Activated CD8-positive, alpha-beta memory T cell treated with anti-CD3 and anti-CD28 coated beads, Interleukin-2, amount 10 ng/mL, durations not matched to agents 7 days and 5 days (primary cell): ENCODE data around the gene ARHGEF35. TPM values are rescaled to one million over a fixed set of nuclear protein-coding genes. Genes with fewer than 3 reads are reported as not detected.
"Not testable (repeated sequence)": the region's sequence is repeated elsewhere in the genome, so short reads cannot be mapped to it uniquely, and the experiment has no call there.

ENCODE experiments used
- ATAC-seq: fragments of 150-1000 bp; cut with Tn5 transposase; one replicate; pipeline ENCODE4 v1.10.0; 2021; ENCODE audit warnings: moderate library complexity
- CTCF ChIA-PET: fragments of 350-600 bp; sonication (Branson Sonifier 250); formaldehyde crosslinking; loops from one replicate; lab custom pipeline; 2021; ENCODE audit warnings: antibody characterized with exemption; lab: Charles Lee
- DNase-seq: peaks from one replicate; pipeline ENCODE4 v3.0.0-alpha.2; 2020
- H3K27ac Mint-ChIP-seq: one replicate; pipeline ENCODE4 v1.8.0; 2021; ENCODE audit warnings: mild to moderate bottlenecking, mixed read lengths
- H3K27me3 Mint-ChIP-seq: one replicate; pipeline ENCODE4 v1.8.0; 2021; ENCODE audit warnings: mixed read lengths
- H3K36me3 Mint-ChIP-seq: one replicate; pipeline ENCODE4 v1.8.0; 2021; ENCODE audit warnings: mild to moderate bottlenecking, mixed read lengths
- H3K4me1 Mint-ChIP-seq: one replicate; pipeline ENCODE4 v1.8.0; 2021; ENCODE audit warnings: mixed read lengths
- H3K4me3 Mint-ChIP-seq: one replicate; pipeline ENCODE4 v1.8.0; 2021; ENCODE audit warnings: mild to moderate bottlenecking, moderate library complexity, mixed read lengths
- H3K9me3 Mint-ChIP-seq: one replicate; pipeline ENCODE4 v1.8.0; 2022; ENCODE audit warnings: low read depth, mixed read lengths
- total RNA-seq, 2 experiments: library from RNA; stranded (reverse); gene quantifications; one replicate each; pipeline ENCODE4 v1.2.3, GENCODE V29; 2021

ARHGEF35 gene
- total RNA-seq = 1 to 10 TPM; 1.7 to 2.6 TPM

DNA sequence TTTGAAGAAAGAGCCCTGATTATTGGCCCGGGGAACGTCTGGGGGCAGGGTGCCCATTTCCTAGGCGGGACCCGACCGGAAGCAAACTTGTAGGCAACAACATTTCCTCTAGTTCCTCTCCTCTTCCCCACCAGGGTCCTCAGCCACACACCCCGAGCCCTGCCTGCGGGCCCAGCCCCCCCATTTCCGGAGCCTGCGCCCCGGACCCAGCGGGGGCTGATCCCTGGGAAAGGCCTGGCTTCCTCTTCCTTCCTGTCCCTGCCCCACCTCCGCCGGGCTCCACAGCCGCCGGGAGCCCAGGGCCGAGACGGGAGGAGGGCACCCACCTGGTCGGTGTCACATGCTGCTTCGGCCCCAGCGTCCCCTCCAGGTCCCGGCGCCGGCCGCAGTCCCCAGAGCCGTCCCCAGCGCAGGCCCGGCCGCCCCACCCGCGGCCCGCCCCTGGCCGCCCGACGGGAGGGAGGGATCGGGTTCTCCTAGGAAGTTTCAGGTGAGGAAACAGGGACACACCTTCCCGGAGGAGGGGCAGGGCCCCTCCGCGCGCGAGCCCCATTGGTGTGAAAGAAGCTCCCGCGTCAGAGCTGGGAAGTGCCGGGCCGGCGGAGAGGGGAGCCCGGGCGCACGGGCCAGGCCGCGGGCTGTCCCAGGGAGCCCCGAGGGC lies at the start of gene ARHGEF35:
TSS of gene ARHGEF35 (minus strand) at position 622 of the 661 bp plus-strand sequence. CDS start 7,450 bp downstream, outside the sequence.
- DNase-seq = not testable (repeated sequence)

GRCh38 chr7:144245372-144245771 lies 49.7 kb upstream of the ARHGEF35 start:
- not testable (repeated sequence) for H3K4me3 Mint-ChIP-seq

More for the DNA sequence above, at the start of gene ARHGEF35:
- H3K36me3 Mint-ChIP-seq, CTCF ChIA-PET, H3K9me3 Mint-ChIP-seq, H3K4me1 Mint-ChIP-seq, H3K27ac Mint-ChIP-seq, H3K27me3 Mint-ChIP-seq, H3K4me3 Mint-ChIP-seq: not testable (repeated sequence)
- peak; percentile 76 for ATAC-seq

DNA sequence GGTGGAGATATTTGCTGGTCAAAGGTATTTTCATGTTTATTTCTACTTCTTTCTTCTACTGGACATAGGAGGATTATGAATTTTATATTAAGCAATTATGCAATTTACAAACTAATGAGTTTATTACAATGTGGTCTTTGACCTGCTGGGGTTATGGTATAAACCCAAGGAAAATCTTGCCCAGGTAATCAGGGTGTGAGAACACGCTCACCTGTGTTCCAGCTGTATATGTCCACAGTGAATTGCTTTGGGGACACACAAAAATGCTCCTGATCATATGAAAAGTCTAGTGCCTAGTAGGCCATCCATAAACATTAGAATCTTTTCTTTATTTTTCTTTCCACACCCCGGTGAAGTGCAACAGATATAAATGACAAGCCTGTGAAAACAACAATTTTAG lies 43.7 kb upstream of the ARHGEF35 start, which contains the start of gene OR2A42:
TSS of gene OR2A42 (minus strand) at position 241 of the 400 bp plus-strand sequence. CDS start 6,762 bp downstream, outside the sequence.
- CTCF ChIA-PET = not testable (repeated sequence)

More at GRCh38 chr7:144245372-144245771, 49.7 kb upstream of the ARHGEF35 start:
- CTCF ChIA-PET, H3K9me3 Mint-ChIP-seq, H3K27me3 Mint-ChIP-seq, H3K4me1 Mint-ChIP-seq, ATAC-seq, H3K36me3 Mint-ChIP-seq, H3K27ac Mint-ChIP-seq, DNase-seq: not testable (repeated sequence)

DNA sequence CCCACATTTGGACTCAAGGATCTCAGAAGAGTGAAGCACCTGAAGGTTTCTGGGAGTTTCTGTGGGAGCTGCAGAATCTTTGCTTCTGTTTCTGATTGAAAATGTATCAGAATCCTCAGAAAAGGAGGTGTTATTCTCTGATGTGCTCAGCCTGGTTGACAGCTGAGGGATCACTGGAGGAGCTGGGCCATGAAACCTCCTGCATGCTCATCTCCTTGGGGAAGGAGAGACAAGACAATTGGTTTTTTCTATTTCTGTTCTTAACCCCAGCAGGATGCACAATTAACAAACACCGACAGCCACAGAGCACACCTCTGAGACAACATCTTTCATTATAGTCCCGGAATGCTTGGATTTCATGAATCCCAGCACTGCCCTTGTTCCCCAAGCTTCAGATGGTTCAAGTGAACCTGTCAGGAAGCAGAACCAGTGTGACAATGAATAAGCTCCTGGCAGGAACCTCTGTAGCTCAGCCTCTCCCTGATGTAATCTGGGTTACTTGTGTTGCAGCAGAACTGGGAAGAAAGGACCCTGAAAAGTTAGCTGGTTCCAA lies 43.0 kb upstream of the ARHGEF35 start:
- H3K4me3 Mint-ChIP-seq, H3K4me1 Mint-ChIP-seq, CTCF ChIA-PET, ATAC-seq, H3K9me3 Mint-ChIP-seq, H3K27ac Mint-ChIP-seq, H3K36me3 Mint-ChIP-seq, H3K27me3 Mint-ChIP-seq: not testable (repeated sequence)
- DNase-seq = peak; percentile 22

More for the DNA sequence above, 43.7 kb upstream of the ARHGEF35 start, which contains the start of gene OR2A42:
- not testable (repeated sequence) for H3K36me3 Mint-ChIP-seq, H3K4me1 Mint-ChIP-seq, ATAC-seq, H3K4me3 Mint-ChIP-seq, H3K27ac Mint-ChIP-seq, H3K27me3 Mint-ChIP-seq, H3K9me3 Mint-ChIP-seq, DNase-seq

GRCh38 chr7:144233039-144233438 lies 37.4 kb upstream of the ARHGEF35 start:
- H3K4me1 Mint-ChIP-seq, H3K36me3 Mint-ChIP-seq, H3K9me3 Mint-ChIP-seq, CTCF ChIA-PET, DNase-seq, H3K27me3 Mint-ChIP-seq, H3K27ac Mint-ChIP-seq, ATAC-seq, H3K4me3 Mint-ChIP-seq: not testable (repeated sequence)

DNA sequence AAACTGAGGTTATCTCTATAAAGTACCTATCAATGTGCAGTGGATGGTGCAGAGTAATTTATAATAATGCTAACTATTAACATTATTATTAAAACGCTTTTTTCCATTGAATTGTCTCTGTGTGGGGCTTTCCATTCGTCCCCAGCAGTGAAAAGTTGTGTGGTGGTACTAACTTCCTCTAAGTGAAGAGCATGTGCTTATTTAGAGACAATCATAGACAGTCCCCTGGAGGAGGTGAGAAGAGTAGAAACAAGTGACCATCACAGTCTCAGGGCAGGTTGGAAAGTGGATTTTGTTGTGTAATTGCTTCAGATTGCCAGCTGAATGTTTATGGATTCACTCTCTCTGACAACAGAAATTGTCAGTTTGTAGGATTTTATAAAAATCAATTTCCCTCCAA lies 35.4 kb upstream of the ARHGEF35 start:
- DNase-seq, CTCF ChIA-PET, H3K27me3 Mint-ChIP-seq, H3K27ac Mint-ChIP-seq, H3K36me3 Mint-ChIP-seq, H3K4me3 Mint-ChIP-seq, ATAC-seq, H3K4me1 Mint-ChIP-seq, H3K9me3 Mint-ChIP-seq: not testable (repeated sequence)

GRCh38 chr7:144228810-144229209 lies 33.2 kb upstream of the ARHGEF35 start:
- DNase-seq, CTCF ChIA-PET, H3K27me3 Mint-ChIP-seq, H3K4me1 Mint-ChIP-seq, H3K9me3 Mint-ChIP-seq, H3K27ac Mint-ChIP-seq, ATAC-seq, H3K36me3 Mint-ChIP-seq, H3K4me3 Mint-ChIP-seq: not testable (repeated sequence)

DNA sequence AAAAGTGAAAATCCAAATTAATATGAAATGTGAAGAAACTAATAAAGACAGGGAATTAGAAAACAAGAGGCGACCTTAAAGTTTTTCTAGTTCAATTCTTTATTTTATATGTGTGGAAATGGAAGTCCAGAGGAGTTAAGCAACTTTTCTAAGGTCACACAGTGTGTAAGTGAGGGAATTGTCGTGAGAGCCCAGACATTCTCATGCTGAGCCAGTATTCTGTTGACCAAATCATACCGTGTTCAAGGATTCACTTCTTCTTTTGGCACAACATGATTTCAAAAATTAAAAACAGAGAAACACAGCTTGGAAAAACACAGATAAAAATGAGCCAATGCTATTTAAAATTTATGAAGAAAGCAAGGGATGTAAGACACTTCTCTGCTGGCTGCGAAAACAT lies 31.2 kb upstream of the ARHGEF35 start:
- CTCF ChIA-PET, H3K36me3 Mint-ChIP-seq, H3K4me1 Mint-ChIP-seq, DNase-seq, ATAC-seq, H3K9me3 Mint-ChIP-seq, H3K27ac Mint-ChIP-seq, H3K4me3 Mint-ChIP-seq, H3K27me3 Mint-ChIP-seq: not testable (repeated sequence)

GRCh38 chr7:144223675-144224074 lies 28.0 kb upstream of the ARHGEF35 start:
- H3K4me3 Mint-ChIP-seq, H3K4me1 Mint-ChIP-seq, DNase-seq, H3K27ac Mint-ChIP-seq, H3K36me3 Mint-ChIP-seq, ATAC-seq, CTCF ChIA-PET, H3K27me3 Mint-ChIP-seq, H3K9me3 Mint-ChIP-seq: not testable (repeated sequence)

DNA sequence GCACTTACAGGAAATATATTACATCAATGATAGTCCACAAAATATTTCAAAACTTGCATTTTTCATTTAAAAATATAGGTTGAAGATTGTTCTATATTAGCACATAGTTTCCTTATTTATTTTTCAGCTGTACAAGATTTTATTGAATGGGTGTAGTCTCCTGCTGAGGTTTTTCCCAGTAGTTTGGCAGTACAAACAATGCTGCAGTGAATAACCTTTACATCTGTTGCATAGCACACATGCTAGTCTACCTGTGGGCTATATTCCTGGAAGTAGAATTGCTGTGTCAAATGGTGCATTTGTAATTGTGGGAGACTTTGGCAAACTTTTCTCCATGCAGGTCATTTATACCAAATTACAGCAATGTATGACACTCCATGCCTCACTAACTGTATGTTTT lies 24.9 kb upstream of the ARHGEF35 start:
- ATAC-seq, H3K4me3 Mint-ChIP-seq, CTCF ChIA-PET, H3K4me1 Mint-ChIP-seq, DNase-seq, H3K27ac Mint-ChIP-seq, H3K27me3 Mint-ChIP-seq, H3K36me3 Mint-ChIP-seq, H3K9me3 Mint-ChIP-seq: not testable (repeated sequence)

DNA sequence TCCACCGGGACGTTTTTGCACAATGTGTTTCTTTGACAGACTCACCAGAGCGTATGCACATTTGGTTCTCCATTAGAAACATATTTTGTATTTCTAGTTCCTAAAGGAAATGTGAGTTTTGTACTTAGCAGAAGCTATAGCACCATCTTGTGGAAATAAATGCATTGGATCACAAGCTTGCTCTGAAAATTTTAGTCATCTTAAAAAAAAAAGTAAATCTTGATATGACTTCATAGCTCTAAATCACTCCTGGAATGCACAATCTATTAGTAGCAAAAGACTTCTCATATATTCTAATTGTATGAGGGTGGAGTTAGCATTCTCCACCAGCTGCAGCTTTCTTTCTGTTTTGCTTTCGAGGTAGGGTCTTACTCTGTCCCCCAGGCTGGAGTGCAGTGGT lies 23.5 kb upstream of the ARHGEF35 start:
- ATAC-seq, H3K36me3 Mint-ChIP-seq, H3K9me3 Mint-ChIP-seq, H3K4me1 Mint-ChIP-seq, H3K27ac Mint-ChIP-seq, DNase-seq, H3K27me3 Mint-ChIP-seq, H3K4me3 Mint-ChIP-seq, CTCF ChIA-PET: not testable (repeated sequence)

DNA sequence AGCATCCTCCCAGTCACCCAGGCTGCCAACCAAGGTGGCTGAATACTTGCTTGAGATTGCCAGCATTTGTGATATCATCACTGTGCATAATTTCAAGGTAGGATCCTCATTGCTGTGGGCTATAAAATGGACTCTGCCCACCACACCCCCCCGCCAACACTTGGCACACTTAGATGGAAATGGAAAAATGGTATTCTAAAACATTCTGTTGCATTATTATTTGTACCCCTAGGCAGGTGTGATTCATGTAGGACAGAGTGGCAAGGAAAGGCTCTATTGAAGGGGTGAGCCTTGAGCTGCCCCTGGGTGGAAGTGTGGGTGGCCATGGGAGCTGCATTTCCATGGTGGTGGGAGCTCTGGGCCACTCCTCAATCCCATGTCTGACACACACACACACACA lies 22.9 kb upstream of the ARHGEF35 start:
- ATAC-seq, CTCF ChIA-PET, DNase-seq, H3K4me3 Mint-ChIP-seq, H3K36me3 Mint-ChIP-seq, H3K9me3 Mint-ChIP-seq, H3K27ac Mint-ChIP-seq, H3K27me3 Mint-ChIP-seq, H3K4me1 Mint-ChIP-seq: not testable (repeated sequence)

- H3K4me3 Mint-ChIP-seq, H3K4me1 Mint-ChIP-seq, H3K27me3 Mint-ChIP-seq, H3K36me3 Mint-ChIP-seq, H3K9me3 Mint-ChIP-seq, CTCF ChIA-PET, DNase-seq, H3K27ac Mint-ChIP-seq: not testable (repeated sequence)
- peak; percentile 33 for ATAC-seq
Measured at GRCh38 chr7:144217200-144217599, 21.6 kb upstream of the ARHGEF35 start.

DNA sequence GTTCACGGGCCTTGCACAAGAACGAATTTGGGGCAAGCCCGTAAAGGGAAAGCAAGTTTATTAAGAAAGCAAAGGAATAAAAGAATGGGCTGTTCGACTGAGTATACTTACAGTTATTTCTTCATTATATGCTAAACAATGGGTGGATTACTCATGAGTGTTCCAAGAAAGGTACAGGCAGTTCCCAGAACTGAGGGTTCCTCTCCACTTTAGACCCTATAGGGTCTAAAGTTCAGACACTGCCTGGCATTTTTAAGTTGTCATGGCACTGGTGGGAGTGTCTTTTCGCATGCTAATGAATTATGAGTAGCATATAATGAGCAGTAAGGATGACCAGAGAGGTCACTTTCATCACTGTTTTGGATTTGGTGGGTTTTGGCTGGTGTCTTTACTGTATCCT lies 9.7 kb upstream of the ARHGEF35 start:
- H3K27ac Mint-ChIP-seq, H3K4me3 Mint-ChIP-seq, ATAC-seq, CTCF ChIA-PET, H3K9me3 Mint-ChIP-seq, H3K27me3 Mint-ChIP-seq, H3K4me1 Mint-ChIP-seq, DNase-seq, H3K36me3 Mint-ChIP-seq: not testable (repeated sequence)
